ENCODE results near the gene SBF2.

SBF2 gene

GRCh38 chr11:10225553-10225952 is 68.5 kb downstream of the SBF2 start:
- Histone ChIP-seq H3K4me3 (ENCODE audit: severe bottlenecking) (no peak overlapping the region), H3K27me3 (ENCODE audit: insufficient read depth, poor library complexity, severe bottlenecking) (no peaks in the 10 kb centered on the region), H3K9me3 (ENCODE audit: severe bottlenecking) (no peaks in the 10 kb centered on the region), H3K27ac (ENCODE audit: poor library complexity, severe bottlenecking) (no peak overlapping the region), H3K36me3 (ENCODE audit: low read depth) (0 out of 2 replicates have a peak, but pooled peaks cover 3% of the 10 kb centered on the region), H3K4me1 (ENCODE audit: insufficient read depth, poor library complexity, severe bottlenecking) (no peaks in the 10 kb centered on the region)
- ATAC-seq (ENCODE audit: low read depth) (no peak), DNase-seq (ENCODE audit: low spot score) (no peak)
- TF ChIP-seq, protein P1, sequence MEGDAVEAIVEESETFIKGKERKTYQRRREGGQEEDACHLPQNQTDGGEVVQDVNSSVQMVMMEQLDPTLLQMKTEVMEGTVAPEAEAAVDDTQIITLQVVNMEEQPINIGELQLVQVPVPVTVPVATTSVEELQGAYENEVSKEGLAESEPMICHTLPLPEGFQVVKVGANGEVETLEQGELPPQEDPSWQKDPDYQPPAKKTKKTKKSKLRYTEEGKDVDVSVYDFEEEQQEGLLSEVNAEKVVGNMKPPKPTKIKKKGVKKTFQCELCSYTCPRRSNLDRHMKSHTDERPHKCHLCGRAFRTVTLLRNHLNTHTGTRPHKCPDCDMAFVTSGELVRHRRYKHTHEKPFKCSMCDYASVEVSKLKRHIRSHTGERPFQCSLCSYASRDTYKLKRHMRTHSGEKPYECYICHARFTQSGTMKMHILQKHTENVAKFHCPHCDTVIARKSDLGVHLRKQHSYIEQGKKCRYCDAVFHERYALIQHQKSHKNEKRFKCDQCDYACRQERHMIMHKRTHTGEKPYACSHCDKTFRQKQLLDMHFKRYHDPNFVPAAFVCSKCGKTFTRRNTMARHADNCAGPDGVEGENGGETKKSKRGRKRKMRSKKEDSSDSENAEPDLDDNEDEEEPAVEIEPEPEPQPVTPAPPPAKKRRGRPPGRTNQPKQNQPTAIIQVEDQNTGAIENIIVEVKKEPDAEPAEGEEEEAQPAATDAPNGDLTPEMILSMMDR (IDR thresholded peaks at IDR 0.05; ENCODE audit: poor library complexity, severe bottlenecking): no peak

GRCh38 chr11:10222399-10222798 is 71.6 kb downstream of the SBF2 start:
- no peaks in the 10 kb centered on the region for H3K4me1 ChIP-seq (ENCODE audit: insufficient read depth, poor library complexity, severe bottlenecking)
- ATAC-seq (ENCODE audit: low read depth) (no peak), DNase-seq (ENCODE audit: low spot score) (no peak)
- TF ChIP-seq, protein P1 (IDR thresholded peaks at IDR 0.05; ENCODE audit: poor library complexity, severe bottlenecking): no peak
- no peak overlapping the region for H3K4me3 ChIP-seq (ENCODE audit: severe bottlenecking)
- H3K36me3 ChIP-seq (ENCODE audit: low read depth): 0 out of 2 replicates have a peak, but pooled peaks cover 3% of the 10 kb centered on the region
- no peaks in the 10 kb centered on the region for H3K27me3 ChIP-seq (ENCODE audit: insufficient read depth, poor library complexity, severe bottlenecking)
- H3K27ac ChIP-seq (ENCODE audit: poor library complexity, severe bottlenecking): no peak overlapping the region
- no peaks in the 10 kb centered on the region for H3K9me3 ChIP-seq (ENCODE audit: severe bottlenecking)

GRCh38 chr11:10221342-10221741 is 72.7 kb downstream of the SBF2 start:
- no peaks in the 10 kb centered on the region for H3K27me3 ChIP-seq (ENCODE audit: insufficient read depth, poor library complexity, severe bottlenecking)
- H3K27ac ChIP-seq (ENCODE audit: poor library complexity, severe bottlenecking): no peak overlapping the region
- 0 out of 2 replicates have a peak, but pooled peaks cover 3% of the 10 kb centered on the region for H3K36me3 ChIP-seq (ENCODE audit: low read depth)
- H3K4me3 ChIP-seq (ENCODE audit: severe bottlenecking): no peak overlapping the region
- TF ChIP-seq, protein P1 (IDR thresholded peaks at IDR 0.05; ENCODE audit: poor library complexity, severe bottlenecking): no peak
- no peak for ATAC-seq (ENCODE audit: low read depth)
- H3K9me3 ChIP-seq (ENCODE audit: severe bottlenecking): no peaks in the 10 kb centered on the region
- no peak for DNase-seq (ENCODE audit: low spot score)
- H3K4me1 ChIP-seq (ENCODE audit: insufficient read depth, poor library complexity, severe bottlenecking): no peaks in the 10 kb centered on the region

- H3K4me3 ChIP-seq (ENCODE audit: severe bottlenecking): no peak overlapping the region
- TF ChIP-seq, protein P1 (IDR thresholded peaks at IDR 0.05; ENCODE audit: poor library complexity, severe bottlenecking): no peak
- H3K4me1 ChIP-seq (ENCODE audit: insufficient read depth, poor library complexity, severe bottlenecking): peaks cover 12% of the 10 kb centered on the region
- no peaks in the 10 kb centered on the region for H3K9me3 ChIP-seq (ENCODE audit: severe bottlenecking)
- DNase-seq (ENCODE audit: low spot score) (no peak), ATAC-seq (ENCODE audit: low read depth) (no peak)
- no peak overlapping the region for H3K27ac ChIP-seq (ENCODE audit: poor library complexity, severe bottlenecking)
- no peaks in the 10 kb centered on the region for H3K36me3 ChIP-seq (ENCODE audit: low read depth)
- no peaks in the 10 kb centered on the region for H3K27me3 ChIP-seq (ENCODE audit: insufficient read depth, poor library complexity, severe bottlenecking)
Measured at GRCh38 chr11:10211470-10211869, 82.5 kb downstream of the SBF2 start.

- H3K27ac ChIP-seq (ENCODE audit: poor library complexity, severe bottlenecking): no peak overlapping the region
- DNase-seq (ENCODE audit: low spot score): no peak
- H3K27me3 ChIP-seq (ENCODE audit: insufficient read depth, poor library complexity, severe bottlenecking): no peaks in the 10 kb centered on the region
- ATAC-seq (ENCODE audit: low read depth): no peak
- no peaks in the 10 kb centered on the region for H3K36me3 ChIP-seq (ENCODE audit: low read depth)
- TF ChIP-seq, protein P1 (IDR thresholded peaks at IDR 0.05; ENCODE audit: poor library complexity, severe bottlenecking): no peak
- peaks cover 8% of the 10 kb centered on the region for H3K9me3 ChIP-seq (ENCODE audit: severe bottlenecking)
- no peak overlapping the region for H3K4me3 ChIP-seq (ENCODE audit: severe bottlenecking)
- peaks cover 12% of the 10 kb centered on the region for H3K4me1 ChIP-seq (ENCODE audit: insufficient read depth, poor library complexity, severe bottlenecking)
Measured at GRCh38 chr11:10209326-10209725, 84.7 kb downstream of the SBF2 start.
